Measurements from ENCODE around the gene ELP5. TPM values are rescaled to one million over a fixed set of nuclear protein-coding genes. Genes with fewer than 3 reads are reported as not detected.

The ELP5 gene
- total and polyA plus RNA-seq, 10 of the 15 experiments (the other 5 are each of a cell fraction or from before 2014, with no cell fraction given) = 41.1 to 109 (median 77.5) TPM

DNA sequence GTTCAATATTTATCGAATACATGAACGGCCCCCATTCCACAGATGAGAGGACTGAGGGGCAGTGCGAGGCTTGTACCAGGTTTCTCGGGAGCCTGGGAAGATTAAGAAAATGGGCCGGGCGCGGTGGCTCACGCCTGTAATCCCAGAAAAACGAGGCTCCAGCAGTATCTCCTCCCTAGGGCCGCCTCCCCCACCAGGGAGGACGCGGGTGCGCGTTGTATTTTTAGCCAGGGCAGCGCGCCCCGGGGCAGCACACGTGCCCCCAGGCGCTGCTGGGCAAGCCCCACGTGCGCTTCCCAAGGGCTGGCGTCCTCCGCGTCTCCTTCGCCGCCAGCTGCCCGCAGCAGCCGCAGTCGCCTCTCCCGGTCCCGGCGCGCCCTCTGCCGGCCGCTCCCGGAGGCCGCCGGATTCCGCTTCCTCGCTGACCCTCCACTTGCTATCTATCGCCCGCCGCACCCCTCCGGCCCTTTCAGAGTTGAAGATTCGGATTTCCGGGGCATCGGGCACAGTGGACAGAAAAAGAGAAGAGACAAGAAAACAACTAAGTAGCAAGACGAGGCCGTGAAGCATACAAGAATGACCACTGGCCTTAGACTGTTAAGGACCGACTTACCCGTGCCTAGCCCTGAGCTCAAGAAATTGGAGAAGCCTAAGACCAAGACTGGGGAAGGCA is 44.3 kb downstream of the ELP5 start (continued):
- TF ChIP-seq, protein P1, sequence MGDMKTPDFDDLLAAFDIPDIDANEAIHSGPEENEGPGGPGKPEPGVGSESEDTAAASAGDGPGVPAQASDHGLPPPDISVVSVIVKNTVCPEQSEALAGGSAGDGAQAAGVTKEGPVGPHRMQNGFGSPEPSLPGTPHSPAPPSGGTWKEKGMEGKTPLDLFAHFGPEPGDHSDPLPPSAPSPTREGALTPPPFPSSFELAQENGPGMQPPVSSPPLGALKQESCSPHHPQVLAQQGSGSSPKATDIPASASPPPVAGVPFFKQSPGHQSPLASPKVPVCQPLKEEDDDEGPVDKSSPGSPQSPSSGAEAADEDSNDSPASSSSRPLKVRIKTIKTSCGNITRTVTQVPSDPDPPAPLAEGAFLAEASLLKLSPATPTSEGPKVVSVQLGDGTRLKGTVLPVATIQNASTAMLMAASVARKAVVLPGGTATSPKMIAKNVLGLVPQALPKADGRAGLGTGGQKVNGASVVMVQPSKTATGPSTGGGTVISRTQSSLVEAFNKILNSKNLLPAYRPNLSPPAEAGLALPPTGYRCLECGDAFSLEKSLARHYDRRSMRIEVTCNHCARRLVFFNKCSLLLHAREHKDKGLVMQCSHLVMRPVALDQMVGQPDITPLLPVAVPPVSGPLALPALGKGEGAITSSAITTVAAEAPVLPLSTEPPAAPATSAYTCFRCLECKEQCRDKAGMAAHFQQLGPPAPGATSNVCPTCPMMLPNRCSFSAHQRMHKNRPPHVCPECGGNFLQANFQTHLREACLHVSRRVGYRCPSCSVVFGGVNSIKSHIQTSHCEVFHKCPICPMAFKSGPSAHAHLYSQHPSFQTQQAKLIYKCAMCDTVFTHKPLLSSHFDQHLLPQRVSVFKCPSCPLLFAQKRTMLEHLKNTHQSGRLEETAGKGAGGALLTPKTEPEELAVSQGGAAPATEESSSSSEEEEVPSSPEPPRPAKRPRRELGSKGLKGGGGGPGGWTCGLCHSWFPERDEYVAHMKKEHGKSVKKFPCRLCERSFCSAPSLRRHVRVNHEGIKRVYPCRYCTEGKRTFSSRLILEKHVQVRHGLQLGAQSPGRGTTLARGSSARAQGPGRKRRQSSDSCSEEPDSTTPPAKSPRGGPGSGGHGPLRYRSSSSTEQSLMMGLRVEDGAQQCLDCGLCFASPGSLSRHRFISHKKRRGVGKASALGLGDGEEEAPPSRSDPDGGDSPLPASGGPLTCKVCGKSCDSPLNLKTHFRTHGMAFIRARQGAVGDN (IDR thresholded peaks at IDR 0.05) = no peak
- TF ChIP-seq SREBF1 (IDR thresholded peaks at IDR 0.05; ENCODE audit: low read length) = no peak
- TF ChIP-seq NFYA (IDR thresholded peaks at IDR 0.05; ENCODE audit: borderline replicate concordance, low read depth, low read length) = no peak
- TF ChIP-seq, protein P2, sequence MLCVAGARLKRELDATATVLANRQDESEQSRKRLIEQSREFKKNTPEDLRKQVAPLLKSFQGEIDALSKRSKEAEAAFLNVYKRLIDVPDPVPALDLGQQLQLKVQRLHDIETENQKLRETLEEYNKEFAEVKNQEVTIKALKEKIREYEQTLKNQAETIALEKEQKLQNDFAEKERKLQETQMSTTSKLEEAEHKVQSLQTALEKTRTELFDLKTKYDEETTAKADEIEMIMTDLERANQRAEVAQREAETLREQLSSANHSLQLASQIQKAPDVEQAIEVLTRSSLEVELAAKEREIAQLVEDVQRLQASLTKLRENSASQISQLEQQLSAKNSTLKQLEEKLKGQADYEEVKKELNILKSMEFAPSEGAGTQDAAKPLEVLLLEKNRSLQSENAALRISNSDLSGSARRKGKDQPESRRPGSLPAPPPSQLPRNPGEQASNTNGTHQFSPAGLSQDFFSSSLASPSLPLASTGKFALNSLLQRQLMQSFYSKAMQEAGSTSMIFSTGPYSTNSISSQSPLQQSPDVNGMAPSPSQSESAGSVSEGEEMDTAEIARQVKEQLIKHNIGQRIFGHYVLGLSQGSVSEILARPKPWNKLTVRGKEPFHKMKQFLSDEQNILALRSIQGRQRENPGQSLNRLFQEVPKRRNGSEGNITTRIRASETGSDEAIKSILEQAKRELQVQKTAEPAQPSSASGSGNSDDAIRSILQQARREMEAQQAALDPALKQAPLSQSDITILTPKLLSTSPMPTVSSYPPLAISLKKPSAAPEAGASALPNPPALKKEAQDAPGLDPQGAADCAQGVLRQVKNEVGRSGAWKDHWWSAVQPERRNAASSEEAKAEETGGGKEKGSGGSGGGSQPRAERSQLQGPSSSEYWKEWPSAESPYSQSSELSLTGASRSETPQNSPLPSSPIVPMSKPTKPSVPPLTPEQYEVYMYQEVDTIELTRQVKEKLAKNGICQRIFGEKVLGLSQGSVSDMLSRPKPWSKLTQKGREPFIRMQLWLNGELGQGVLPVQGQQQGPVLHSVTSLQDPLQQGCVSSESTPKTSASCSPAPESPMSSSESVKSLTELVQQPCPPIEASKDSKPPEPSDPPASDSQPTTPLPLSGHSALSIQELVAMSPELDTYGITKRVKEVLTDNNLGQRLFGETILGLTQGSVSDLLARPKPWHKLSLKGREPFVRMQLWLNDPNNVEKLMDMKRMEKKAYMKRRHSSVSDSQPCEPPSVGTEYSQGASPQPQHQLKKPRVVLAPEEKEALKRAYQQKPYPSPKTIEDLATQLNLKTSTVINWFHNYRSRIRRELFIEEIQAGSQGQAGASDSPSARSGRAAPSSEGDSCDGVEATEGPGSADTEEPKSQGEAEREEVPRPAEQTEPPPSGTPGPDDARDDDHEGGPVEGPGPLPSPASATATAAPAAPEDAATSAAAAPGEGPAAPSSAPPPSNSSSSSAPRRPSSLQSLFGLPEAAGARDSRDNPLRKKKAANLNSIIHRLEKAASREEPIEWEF (IDR thresholded peaks at IDR 0.05; ENCODE audit: insufficient replicate concordance, low read depth, low read length) = no peak
- no peak for TF ChIP-seq HDAC6 (IDR thresholded peaks at IDR 0.05; ENCODE audit: unreplicated experiment)
- TF ChIP-seq, protein P3, sequence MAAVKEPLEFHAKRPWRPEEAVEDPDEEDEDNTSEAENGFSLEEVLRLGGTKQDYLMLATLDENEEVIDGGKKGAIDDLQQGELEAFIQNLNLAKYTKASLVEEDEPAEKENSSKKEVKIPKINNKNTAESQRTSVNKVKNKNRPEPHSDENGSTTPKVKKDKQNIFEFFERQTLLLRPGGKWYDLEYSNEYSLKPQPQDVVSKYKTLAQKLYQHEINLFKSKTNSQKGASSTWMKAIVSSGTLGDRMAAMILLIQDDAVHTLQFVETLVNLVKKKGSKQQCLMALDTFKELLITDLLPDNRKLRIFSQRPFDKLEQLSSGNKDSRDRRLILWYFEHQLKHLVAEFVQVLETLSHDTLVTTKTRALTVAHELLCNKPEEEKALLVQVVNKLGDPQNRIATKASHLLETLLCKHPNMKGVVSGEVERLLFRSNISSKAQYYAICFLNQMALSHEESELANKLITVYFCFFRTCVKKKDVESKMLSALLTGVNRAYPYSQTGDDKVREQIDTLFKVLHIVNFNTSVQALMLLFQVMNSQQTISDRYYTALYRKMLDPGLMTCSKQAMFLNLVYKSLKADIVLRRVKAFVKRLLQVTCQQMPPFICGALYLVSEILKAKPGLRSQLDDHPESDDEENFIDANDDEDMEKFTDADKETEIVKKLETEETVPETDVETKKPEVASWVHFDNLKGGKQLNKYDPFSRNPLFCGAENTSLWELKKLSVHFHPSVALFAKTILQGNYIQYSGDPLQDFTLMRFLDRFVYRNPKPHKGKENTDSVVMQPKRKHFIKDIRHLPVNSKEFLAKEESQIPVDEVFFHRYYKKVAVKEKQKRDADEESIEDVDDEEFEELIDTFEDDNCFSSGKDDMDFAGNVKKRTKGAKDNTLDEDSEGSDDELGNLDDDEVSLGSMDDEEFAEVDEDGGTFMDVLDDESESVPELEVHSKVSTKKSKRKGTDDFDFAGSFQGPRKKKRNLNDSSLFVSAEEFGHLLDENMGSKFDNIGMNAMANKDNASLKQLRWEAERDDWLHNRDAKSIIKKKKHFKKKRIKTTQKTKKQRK (IDR thresholded peaks at IDR 0.05; ENCODE audit: low read depth, low read length) = no peak
- TF ChIP-seq NR2F1 (conservative IDR thresholded peaks at IDR 0.05) = peak; percentile 41
- TF ChIP-seq NBN (IDR thresholded peaks at IDR 0.05) = no peak
- 0 out of 2 replicates have a peak, but pooled peaks have one; percentile 56 for TF ChIP-seq TCF3 (IDR thresholded peaks at IDR 0.05; ENCODE audit: borderline replicate concordance, insufficient read depth, low read depth, low read length)
- TF ChIP-seq, protein P4, sequence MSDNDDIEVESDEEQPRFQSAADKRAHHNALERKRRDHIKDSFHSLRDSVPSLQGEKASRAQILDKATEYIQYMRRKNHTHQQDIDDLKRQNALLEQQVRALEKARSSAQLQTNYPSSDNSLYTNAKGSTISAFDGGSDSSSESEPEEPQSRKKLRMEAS (IDR thresholded peaks at IDR 0.05; ENCODE audit: low read depth, low read length) = peak; percentile 47; the same call in 1 of the 2 replicates
- TF ChIP-seq CREB1 (IDR thresholded peaks at IDR 0.05; ENCODE audit: low read depth) = no peak
- no peak for TF ChIP-seq MTA2 (IDR thresholded peaks at IDR 0.05; ENCODE audit: low read depth)
- TF ChIP-seq SREBF2 (IDR thresholded peaks at IDR 0.05; ENCODE audit: low read length) = no peak
- TF ChIP-seq BHLHE40 (IDR thresholded peaks at IDR 0.05; ENCODE audit: borderline replicate concordance in 1 of 2, low read depth in 2 of 2, low read length in 1 of 2) = peak; percentile 75 to 93
- no peak for TF ChIP-seq EZH2 (IDR thresholded peaks at IDR 0.05; ENCODE audit: borderline replicate concordance, control insufficient read depth, low read depth, low read length)
- TF ChIP-seq SRF (IDR thresholded peaks at IDR 0.05; ENCODE audit: low read depth in 2 of 2, low read length in 2 of 2) = no peak
- no peak for TF ChIP-seq NR2C1 (IDR thresholded peaks at IDR 0.05)
